ENCODE data around the gene TUBAL3.
"Not testable (repeated sequence)": the region's sequence is repeated elsewhere in the genome, so short reads cannot be mapped to it uniquely, and the experiment has no call there.

Gene TUBAL3

DNA sequence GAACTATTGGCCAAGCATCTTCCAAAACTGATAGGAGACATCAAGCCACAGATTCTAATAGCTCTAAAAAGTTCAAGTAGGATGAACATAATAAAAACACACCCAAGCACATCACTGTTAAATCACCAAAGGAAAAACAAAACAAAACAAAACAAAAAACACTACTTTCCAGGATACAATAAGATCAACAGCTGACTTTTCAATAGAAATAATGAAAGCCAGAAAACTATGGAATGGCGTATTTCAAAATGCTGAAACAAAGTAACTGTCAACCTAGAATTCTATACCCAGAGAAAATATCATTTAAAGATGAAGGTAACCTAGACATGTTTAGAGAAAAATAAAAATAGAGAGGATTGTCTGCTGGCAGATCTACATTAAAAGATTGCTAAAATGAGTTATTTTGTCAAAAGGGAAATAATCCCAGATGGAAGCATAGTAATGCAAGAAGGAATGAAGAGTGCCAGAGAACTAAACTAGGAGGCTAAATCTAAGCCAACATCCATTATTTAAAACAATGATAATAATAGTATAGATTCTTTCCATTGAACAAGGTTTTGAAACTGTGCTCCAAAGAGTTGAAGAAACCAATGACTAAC lies 13.9 kb downstream of the TUBAL3 start:
- TF ChIP-seq, protein P1, sequence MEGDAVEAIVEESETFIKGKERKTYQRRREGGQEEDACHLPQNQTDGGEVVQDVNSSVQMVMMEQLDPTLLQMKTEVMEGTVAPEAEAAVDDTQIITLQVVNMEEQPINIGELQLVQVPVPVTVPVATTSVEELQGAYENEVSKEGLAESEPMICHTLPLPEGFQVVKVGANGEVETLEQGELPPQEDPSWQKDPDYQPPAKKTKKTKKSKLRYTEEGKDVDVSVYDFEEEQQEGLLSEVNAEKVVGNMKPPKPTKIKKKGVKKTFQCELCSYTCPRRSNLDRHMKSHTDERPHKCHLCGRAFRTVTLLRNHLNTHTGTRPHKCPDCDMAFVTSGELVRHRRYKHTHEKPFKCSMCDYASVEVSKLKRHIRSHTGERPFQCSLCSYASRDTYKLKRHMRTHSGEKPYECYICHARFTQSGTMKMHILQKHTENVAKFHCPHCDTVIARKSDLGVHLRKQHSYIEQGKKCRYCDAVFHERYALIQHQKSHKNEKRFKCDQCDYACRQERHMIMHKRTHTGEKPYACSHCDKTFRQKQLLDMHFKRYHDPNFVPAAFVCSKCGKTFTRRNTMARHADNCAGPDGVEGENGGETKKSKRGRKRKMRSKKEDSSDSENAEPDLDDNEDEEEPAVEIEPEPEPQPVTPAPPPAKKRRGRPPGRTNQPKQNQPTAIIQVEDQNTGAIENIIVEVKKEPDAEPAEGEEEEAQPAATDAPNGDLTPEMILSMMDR (IDR thresholded peaks at IDR 0.05; ENCODE audit: borderline replicate concordance, control extremely low read depth, extremely low read depth, insufficient read depth, missing control alignments) = no peak
- DNase-seq (ENCODE audit: low spot score) = no peak
- in situ Hi-C loops (cut with MboI; ENCODE audit: low sequenced_read_pairs, unreplicated experiment) = loop anchor here (25.0 kb wide), 1 partner anchor 553 kb away; the partner anchor contains the start of gene AKR1E2

GRCh38 chr10:5387169-5387568 lies 17.5 kb downstream of the TUBAL3 start:
- in situ Hi-C loops (cut with MboI; ENCODE audit: low sequenced_read_pairs, unreplicated experiment) = loop anchor here (25.0 kb wide), 1 partner anchor 550 kb away; the partner anchor contains the start of gene AKR1E2
- TF ChIP-seq, protein P1 (IDR thresholded peaks at IDR 0.05; ENCODE audit: borderline replicate concordance, control extremely low read depth, extremely low read depth, insufficient read depth, missing control alignments) = no peak
- DNase-seq (ENCODE audit: low spot score) = no peak

GRCh38 chr10:5385224-5385623 lies 19.4 kb downstream of the TUBAL3 start:
- TF ChIP-seq, protein P1 (IDR thresholded peaks at IDR 0.05; ENCODE audit: borderline replicate concordance, control extremely low read depth, extremely low read depth, insufficient read depth, missing control alignments) = no peak
- in situ Hi-C loops (cut with MboI; ENCODE audit: low sequenced_read_pairs, unreplicated experiment) = loop anchor here (25.0 kb wide), 1 partner anchor 548 kb away; the partner anchor contains the start of gene AKR1E2

GRCh38 chr10:5381187-5381586 lies 23.4 kb downstream of the TUBAL3 start:
- TF ChIP-seq, protein P1 (IDR thresholded peaks at IDR 0.05; ENCODE audit: borderline replicate concordance, control extremely low read depth, extremely low read depth, insufficient read depth, missing control alignments) = no peak
- no peak for DNase-seq (ENCODE audit: low spot score)
- in situ Hi-C loops (cut with MboI; ENCODE audit: low sequenced_read_pairs, unreplicated experiment) = loop anchor here (25.0 kb wide), 1 partner anchor 544 kb away; the partner anchor contains the start of gene AKR1E2

More at GRCh38 chr10:5385224-5385623, 19.4 kb downstream of the TUBAL3 start:
- DNase-seq (ENCODE audit: low spot score) = no peak

GRCh38 chr10:5380395-5380794 lies 24.2 kb downstream of the TUBAL3 start:
- in situ Hi-C loops (cut with MboI; ENCODE audit: low sequenced_read_pairs, unreplicated experiment) = loop anchor here (25.0 kb wide), 1 partner anchor 543 kb away; the partner anchor contains the start of gene AKR1E2
- not testable (repeated sequence) for DNase-seq (ENCODE audit: low spot score)

DNA sequence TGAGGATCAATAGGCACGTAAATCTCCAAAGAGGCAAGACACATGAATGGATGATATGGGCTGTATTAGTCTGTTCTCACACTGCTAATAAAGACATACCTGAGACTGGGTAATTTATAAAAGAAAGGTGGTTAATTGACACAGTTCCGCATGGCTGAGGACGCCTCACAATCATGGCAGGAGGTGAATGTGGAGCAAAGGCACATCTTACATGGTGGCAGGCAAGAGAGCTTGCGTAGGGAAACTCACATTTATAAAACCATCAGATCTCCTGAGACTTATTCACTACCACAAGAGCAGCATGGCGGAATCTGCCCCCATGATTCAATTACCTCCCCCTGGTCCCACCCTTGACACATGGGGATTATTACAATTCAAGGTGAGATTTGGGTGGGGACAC lies 25.4 kb downstream of the TUBAL3 start:
- in situ Hi-C loops (cut with MboI; ENCODE audit: low sequenced_read_pairs, unreplicated experiment) = loop anchor here (25.0 kb wide), 1 partner anchor 542 kb away; the partner anchor contains the start of gene AKR1E2
- DNase-seq (ENCODE audit: low spot score) = not testable (repeated sequence)

DNA sequence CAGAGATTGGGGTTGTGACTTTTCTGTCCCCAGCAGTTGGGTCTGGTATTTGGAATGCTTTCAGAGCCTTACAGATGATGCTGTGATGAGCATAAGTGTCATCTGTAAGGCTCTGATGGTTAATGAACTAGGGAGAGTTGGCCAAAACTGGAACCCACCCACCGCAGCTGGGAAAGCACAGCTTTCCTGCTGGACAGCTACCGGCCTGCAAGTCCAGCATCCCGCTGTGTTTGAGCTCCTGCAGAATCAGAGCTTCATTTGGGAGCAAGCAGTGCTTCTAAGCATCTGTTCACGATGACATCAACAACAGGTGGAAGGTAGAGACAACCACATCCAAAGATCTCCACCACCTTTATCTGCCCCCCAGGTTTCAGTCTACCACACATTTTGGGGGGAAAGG lies 28.2 kb downstream of the TUBAL3 start:
- DNase-seq (ENCODE audit: low spot score) = no peak
- TF ChIP-seq, protein P1 (IDR thresholded peaks at IDR 0.05; ENCODE audit: borderline replicate concordance, control extremely low read depth, extremely low read depth, insufficient read depth, missing control alignments) = no peak
- in situ Hi-C loops (cut with MboI; ENCODE audit: low sequenced_read_pairs, unreplicated experiment) = loop anchor here (25.0 kb wide), 1 partner anchor 539 kb away; the partner anchor contains the start of gene AKR1E2
